ENCODE results near the gene SDK1.
"Not testable (repeated sequence)": the region's sequence is repeated elsewhere in the genome, so short reads cannot be mapped to it uniquely, and the experiment has no call there.

SDK1 gene

GRCh38 chr7:4200546-4201094 lies 899.6 kb downstream of the SDK1 start:
- no peak overlapping the region for H3K27ac ChIP-seq
- no peak overlapping the region for H3K4me3 ChIP-seq

GRCh38 chr7:4201566-4201965 lies 900.5 kb downstream of the SDK1 start:
- Histone ChIP-seq H3K27ac (no peak overlapping the region), H3K4me3 (no peak overlapping the region)

GRCh38 chr7:4202154-4202736 lies 901.2 kb downstream of the SDK1 start:
- H3K27ac ChIP-seq = no peak overlapping the region
- H3K4me3 ChIP-seq = no peak overlapping the region

GRCh38 chr7:4202954-4203353 lies 901.9 kb downstream of the SDK1 start:
- no peak overlapping the region for H3K27ac ChIP-seq
- H3K4me3 ChIP-seq = no peak overlapping the region

GRCh38 chr7:4203626-4204512 lies 902.8 kb downstream of the SDK1 start:
- Histone ChIP-seq H3K27ac (no peak overlapping the region), H3K4me3 (no peak overlapping the region)

- Histone ChIP-seq H3K27ac (no peak overlapping the region), H3K4me3 (no peak overlapping the region)
Observed at GRCh38 chr7:4204513-4205165, 903.6 kb downstream of the SDK1 start.

GRCh38 chr7:4205828-4206227 lies 904.8 kb downstream of the SDK1 start:
- Histone ChIP-seq H3K4me3 (no peak overlapping the region), H3K27ac (no peak overlapping the region)

GRCh38 chr7:4207011-4207410 lies 906.0 kb downstream of the SDK1 start:
- Histone ChIP-seq H3K27ac (no peak overlapping the region), H3K4me3 (no peak overlapping the region)

- Histone ChIP-seq H3K4me3 (no peak overlapping the region), H3K27ac (no peak overlapping the region)
Observed at GRCh38 chr7:4208086-4208485, 907.0 kb downstream of the SDK1 start.

- H3K27ac ChIP-seq = no peak overlapping the region
Observed at GRCh38 chr7:4208586-4208985, 907.5 kb downstream of the SDK1 start.

GRCh38 chr7:4209126-4209525 lies 908.1 kb downstream of the SDK1 start:
- Histone ChIP-seq H3K4me3 (no peak overlapping the region), H3K27ac (no peak overlapping the region)

More at GRCh38 chr7:4208586-4208985, 907.5 kb downstream of the SDK1 start:
- H3K4me3 ChIP-seq = no peak overlapping the region

GRCh38 chr7:4209966-4210365 lies 908.9 kb downstream of the SDK1 start:
- no peak overlapping the region for H3K27ac ChIP-seq
- H3K4me3 ChIP-seq = no peak overlapping the region

GRCh38 chr7:4210821-4211220 lies 909.8 kb downstream of the SDK1 start:
- Histone ChIP-seq H3K27ac (no peak overlapping the region), H3K4me3 (no peak overlapping the region)

GRCh38 chr7:4211261-4211660 lies 910.2 kb downstream of the SDK1 start:
- Histone ChIP-seq H3K4me3 (no peak overlapping the region), H3K27ac (no peak overlapping the region)

GRCh38 chr7:4212376-4212775 lies 911.3 kb downstream of the SDK1 start:
- Histone ChIP-seq H3K27ac (no peak overlapping the region), H3K4me3 (no peak overlapping the region)

GRCh38 chr7:4214291-4215155 lies 913.5 kb downstream of the SDK1 start:
- Histone ChIP-seq H3K27ac (no peak overlapping the region), H3K4me3 (no peak overlapping the region)

- Histone ChIP-seq H3K4me3 (no peak overlapping the region), H3K27ac (no peak overlapping the region)
Observed at GRCh38 chr7:4215176-4215720, 914.2 kb downstream of the SDK1 start.

GRCh38 chr7:4216016-4216415 lies 915.0 kb downstream of the SDK1 start:
- Histone ChIP-seq H3K4me3 (no peak overlapping the region), H3K27ac (no peak overlapping the region)

GRCh38 chr7:4217126-4217660 lies 916.1 kb downstream of the SDK1 start:
- not testable (repeated sequence) for H3K27ac ChIP-seq, H3K4me3 ChIP-seq
